AG04450 (cell line): ENCODE measurements around the gene SLC16A13. TPM values are rescaled to one million over a fixed set of nuclear protein-coding genes. Genes with fewer than 3 reads are reported as not detected.
"Not testable (repeated sequence)": the region's sequence is repeated elsewhere in the genome, so short reads cannot be mapped to it uniquely, and the experiment has no call there.

Source experiments
- CTCF ChIA-PET: fragments of 300-600, 350-600 bp; formaldehyde crosslinking; extraction: SDS; loops from one replicate; lab custom pipeline; 2022; ENCODE audit warnings: antibody characterized with exemption, inconsistent platforms; lab: Charles Lee
- POLR2A ChIA-PET: fragments of 350-600 bp; formaldehyde crosslinking; extraction: SDS; loops from one replicate; lab custom pipeline; 2021; ENCODE audit warnings: antibody characterized with exemption, inconsistent platforms; lab: Yijun Ruan, JAX
- DNase-seq: peaks from one replicate; pipeline ENCODE4 v3.0.0-alpha.2; 2011; ENCODE audit warnings: low read depth, low spot score
- H3K27ac ChIP-seq: one replicate; pipeline ENCODE4 v1.5.1; 2012; ENCODE audit warnings: low read depth, low read length, control low read depth
- H3K27me3 ChIP-seq: one replicate; pipeline ENCODE4 v1.6.0; 2012; ENCODE audit warnings: low read length; ENCODE audit not compliant: control insufficient read depth, insufficient read depth
- H3K4me3 ChIP-seq: 2 replicates; pipeline ENCODE4 v1.5.1; 2011; ENCODE audit warnings: mild to moderate bottlenecking, low read depth, low read length, control low read depth
- H3K9me3 ChIP-seq: 2 replicates; pipeline ENCODE4 v1.5.1; 2012; ENCODE audit warnings: low read length; ENCODE audit not compliant: control insufficient read depth, insufficient read depth
- CTCF ChIP-seq: IDR thresholded peaks from 2 replicates; pipeline ENCODE4 v1.5.1; 2011; ENCODE audit warnings: low read depth, low read length, control low read depth, inconsistent platforms
- polyA minus RNA-seq: library from RNA; depleted of rRNA, polyadenylated mRNA; stranded (reverse); fragments of >200 nt; gene quantifications from 2 replicates; pipeline ENCODE4 v1.2.3, GENCODE V29; 2011; rRNA and poly(A)+ RNA removed
- polyA plus RNA-seq: library from polyadenylated mRNA; depleted of rRNA; stranded (reverse); fragments of >200 nt; gene quantifications from 2 replicates; pipeline ENCODE4 v1.2.3, GENCODE V29; 2011; rRNA removed

Gene SLC16A13
- polyA plus RNA-seq, result 1.5 and 1.7 TPM in 2 replicates
- polyA minus RNA-seq, result 1.8 and 2.4 TPM in 2 replicates

DNA sequence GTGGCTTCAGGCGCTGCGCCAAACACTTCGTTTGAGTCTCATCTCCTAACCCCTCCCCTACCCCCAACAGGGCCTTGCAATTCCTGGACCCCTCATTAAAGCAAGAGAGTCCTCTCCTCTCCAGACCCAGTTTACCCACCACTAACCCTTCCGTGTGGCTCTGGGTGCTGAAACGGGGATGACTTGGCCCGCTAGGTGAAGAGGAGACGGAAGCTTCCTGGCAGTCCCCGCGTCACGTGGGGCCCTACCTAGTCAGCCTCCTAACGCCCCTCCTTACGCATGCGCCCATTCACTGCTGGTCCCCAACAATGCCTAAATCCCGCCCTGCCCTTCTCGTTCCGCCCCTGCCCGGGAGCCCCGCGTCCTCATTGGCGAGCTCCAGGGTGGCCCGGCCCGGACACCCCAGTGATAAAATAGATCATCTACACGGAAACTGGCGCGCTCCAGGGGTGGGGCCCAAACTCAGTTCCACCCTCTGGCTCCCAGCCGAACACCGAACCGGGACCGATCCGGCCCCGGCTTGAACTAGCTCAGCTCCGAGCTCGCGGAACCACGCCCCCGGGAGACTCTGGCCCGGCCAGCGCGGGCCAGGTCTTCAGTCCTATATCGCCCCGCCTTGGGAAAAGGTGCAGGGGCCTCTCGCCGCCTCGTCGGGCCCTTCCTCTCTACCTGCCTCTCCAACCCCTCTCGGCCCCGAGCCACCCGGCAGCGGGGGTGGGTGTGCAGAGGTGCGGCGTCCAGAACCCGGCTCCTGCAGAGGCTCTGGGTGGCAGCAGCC is at the start of gene SLC16A13:
Gene SLC16A13, plus strand, starts transcription at position 425 of the 778 bp plus-strand sequence. CDS start 368 bp downstream, outside the sequence.
- H3K27me3 ChIP-seq, result no peaks in the 10 kb centered on the region
- peak within 1 kb of the TSS; percentile 84 for H3K4me3 ChIP-seq
- peak within 1 kb of the TSS; percentile 75 for H3K27ac ChIP-seq
- peak; percentile 83 for DNase-seq
- TF ChIP-seq CTCF, result 0 out of 2 replicates have a peak, but pooled peaks have one; percentile 7
- H3K9me3 ChIP-seq, result no peaks in the 10 kb centered on the region; the same call in 1 of the 2 replicates
- ChIA-PET POLR2A (interaction anchor here (0.6 kb wide), 2 partner anchors 147 to 184 kb away, joined by 3 read pairs; partner anchors contain the start of genes ACADVL and DLG4), CTCF (interaction anchor here (1.0 to 1.7 kb wide), 3 partner anchors 10 to 31 kb away, joined by 3 to 22 read pairs (median 4); partner anchors contain the start of gene BCL6B)

- no peaks in the 10 kb centered on the region for H3K9me3 ChIP-seq
- no peaks in the 10 kb centered on the region for H3K27me3 ChIP-seq
- CTCF ChIA-PET, result interaction anchor here (2.0 to 3.6 kb wide), 2 partner anchors 18 to 76 kb away, joined by 10 to 18 read pairs; no protein-coding TSS in a partner anchor
- H3K4me3 ChIP-seq, result no peak overlapping the region
- no peak for DNase-seq
- POLR2A ChIA-PET, result interaction anchor here (0.8 kb wide), 1 partner anchor 64 kb away, joined by 5 read pairs; no protein-coding TSS in a partner anchor
- TF ChIP-seq CTCF, result no peak
- H3K27ac ChIP-seq, result no peak overlapping the region
Observed at GRCh38 chr17:6986676-6987075, 49.1 kb upstream of the SLC16A13 start.

- no peaks in the 10 kb centered on the region for H3K9me3 ChIP-seq
- CTCF ChIA-PET, result interaction anchor here (1.2 to 2.0 kb wide), 3 partner anchors 15 to 79 kb away, joined by 6 to 7 read pairs (median 6); no protein-coding TSS in a partner anchor
- no peak overlapping the region for H3K4me3 ChIP-seq
- no peaks in the 10 kb centered on the region for H3K27me3 ChIP-seq
- TF ChIP-seq CTCF, result no peak
- no peak overlapping the region for H3K27ac ChIP-seq
- POLR2A ChIA-PET, result no interaction called here
- DNase-seq, result no peak
Observed at GRCh38 chr17:6989779-6990178, 46.0 kb upstream of the SLC16A13 start.

- CTCF ChIA-PET, result interaction anchor here (0.6 to 1.2 kb wide), 4 partner anchors 11 to 322 kb away, joined by 3 to 5 read pairs (median 3); no protein-coding TSS in a partner anchor
- H3K9me3 ChIP-seq, POLR2A ChIA-PET, H3K27ac ChIP-seq, DNase-seq, H3K4me3 ChIP-seq, H3K27me3 ChIP-seq: not testable (repeated sequence)
Observed at GRCh38 chr17:6993613-6994056, 42.2 kb upstream of the SLC16A13 start.

DNA sequence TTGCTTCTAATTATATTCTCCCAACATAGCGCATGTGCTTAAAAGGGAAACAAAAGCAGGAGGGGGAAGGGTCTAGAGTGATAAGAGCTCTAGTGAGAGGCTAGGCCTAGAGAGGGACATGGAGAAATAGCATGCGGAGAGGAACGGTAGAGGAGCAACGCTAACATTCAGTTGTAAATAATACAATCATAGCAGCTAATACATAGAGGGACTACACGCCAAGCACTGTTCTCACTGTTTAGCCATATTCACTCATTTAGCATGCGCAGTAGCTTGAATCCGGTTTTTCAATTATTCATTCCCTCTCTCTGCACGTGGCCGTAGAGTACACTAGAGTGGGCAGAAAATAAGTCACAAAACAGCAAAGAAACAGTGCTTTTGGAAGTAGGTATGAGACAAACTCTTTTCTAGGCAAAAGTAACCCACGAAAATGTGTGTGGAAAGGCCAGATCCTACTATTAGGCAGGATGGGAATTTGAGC is 41.7 kb upstream of the SLC16A13 start:
- CTCF ChIA-PET, result interaction anchor here (0.6 to 1.2 kb wide), 4 partner anchors 10 to 323 kb away, joined by 3 to 5 read pairs (median 3); no protein-coding TSS in a partner anchor
- Histone ChIP-seq H3K27me3 (peaks cover 3% of the 10 kb centered on the region), H3K9me3 (peaks cover 6% of the 10 kb centered on the region; the same call in 1 of the 2 replicates), H3K27ac (no peak overlapping the region), H3K4me3 (no peak overlapping the region)
- no peak for TF ChIP-seq CTCF
- POLR2A ChIA-PET, result no interaction called here
- DNase-seq, result no peak
